ENCODE data around the gene KCNK4.

DNA sequence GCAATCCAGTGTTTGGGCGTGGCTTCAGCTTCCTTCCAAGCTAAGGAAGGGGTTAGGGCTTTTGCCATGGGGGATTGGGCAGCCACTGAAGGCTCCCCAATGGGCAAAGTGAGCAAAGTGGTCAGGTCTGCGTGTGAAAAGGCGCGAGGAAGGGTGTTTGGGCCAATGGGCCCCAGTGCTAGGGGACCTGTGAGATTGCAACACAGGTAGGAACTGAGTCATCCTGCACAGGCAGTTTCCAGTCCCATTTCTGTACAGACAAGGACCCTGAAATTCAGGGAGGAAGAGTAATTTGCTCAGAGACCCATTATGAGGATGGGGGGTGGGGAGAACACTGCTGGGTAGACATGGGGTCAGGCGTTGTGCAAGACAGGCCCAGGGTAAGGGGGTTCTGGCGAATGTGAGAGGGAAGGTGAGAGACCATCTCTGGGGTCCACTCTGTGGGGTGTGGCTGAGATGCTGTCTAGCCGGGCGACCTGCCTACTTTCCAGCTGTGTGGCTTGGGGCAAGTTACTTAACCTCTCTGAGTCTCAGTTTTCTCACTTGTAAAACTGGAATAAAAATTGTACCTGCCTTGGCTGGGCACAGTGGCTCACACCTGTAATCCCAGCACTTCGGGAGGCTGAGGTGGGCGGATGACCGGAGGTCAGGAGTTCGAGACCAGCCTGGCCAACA lies 56.2 kb downstream of the KCNK4 start:
- TF ChIP-seq, protein P1, sequence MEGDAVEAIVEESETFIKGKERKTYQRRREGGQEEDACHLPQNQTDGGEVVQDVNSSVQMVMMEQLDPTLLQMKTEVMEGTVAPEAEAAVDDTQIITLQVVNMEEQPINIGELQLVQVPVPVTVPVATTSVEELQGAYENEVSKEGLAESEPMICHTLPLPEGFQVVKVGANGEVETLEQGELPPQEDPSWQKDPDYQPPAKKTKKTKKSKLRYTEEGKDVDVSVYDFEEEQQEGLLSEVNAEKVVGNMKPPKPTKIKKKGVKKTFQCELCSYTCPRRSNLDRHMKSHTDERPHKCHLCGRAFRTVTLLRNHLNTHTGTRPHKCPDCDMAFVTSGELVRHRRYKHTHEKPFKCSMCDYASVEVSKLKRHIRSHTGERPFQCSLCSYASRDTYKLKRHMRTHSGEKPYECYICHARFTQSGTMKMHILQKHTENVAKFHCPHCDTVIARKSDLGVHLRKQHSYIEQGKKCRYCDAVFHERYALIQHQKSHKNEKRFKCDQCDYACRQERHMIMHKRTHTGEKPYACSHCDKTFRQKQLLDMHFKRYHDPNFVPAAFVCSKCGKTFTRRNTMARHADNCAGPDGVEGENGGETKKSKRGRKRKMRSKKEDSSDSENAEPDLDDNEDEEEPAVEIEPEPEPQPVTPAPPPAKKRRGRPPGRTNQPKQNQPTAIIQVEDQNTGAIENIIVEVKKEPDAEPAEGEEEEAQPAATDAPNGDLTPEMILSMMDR (IDR thresholded peaks at IDR 0.05) = no peak
- TF ChIP-seq EZH2 (IDR thresholded peaks at IDR 0.05) (no peak), EZH2phosphoT487 (IDR thresholded peaks at IDR 0.05) (no peak)

All from neural progenitor cell (in vitro differentiated cells).